ENCODE measurements around the gene HDAC11. TPM values are rescaled to one million over a fixed set of nuclear protein-coding genes. Genes with fewer than 3 reads are reported as not detected.

Gene HDAC11
- total and polyA plus RNA-seq, 10 of the 15 experiments (the other 5 are each of a cell fraction or from before 2014, with no cell fraction given), result 0.04 to 0.76 (median 0.22) TPM; not detected in 1

- intact Hi-C loops (cut with micrococcal nuclease; ENCODE audit: unreplicated experiment), result loop anchor here (5.0 to 10.0 kb wide), 3 partner anchors 144 to 436 kb away; no protein-coding TSS in a partner anchor
- DNase-seq (ENCODE audit: low read depth, low spot score), result no peak
Observed at GRCh38 chr3:13451301-13451673, 28.8 kb upstream of the HDAC11 start.

More at GRCh38 chr3:13451301-13451673, 28.8 kb upstream of the HDAC11 start:
- no peaks in the 10 kb centered on the region for H3K9me3 ChIP-seq (replicated peaks; ENCODE audit: control insufficient read depth, insufficient read depth, low read length)
- RAD21 ChIA-PET (ENCODE audit: unreplicated experiment), result interaction anchor here (0.6 to 4.1 kb wide), 38 partner anchors 10 to 439 kb away, joined by 3 to 86 read pairs (median 6); partner anchors contain the start of genes HDAC11 and NUP210
- no peaks in the 10 kb centered on the region for H4K20me1 ChIP-seq (ENCODE audit: control insufficient read depth, insufficient read depth)
- H3K36me3 ChIP-seq (ENCODE audit: control insufficient read depth in 2 of 2, insufficient read depth in 2 of 2, low read length in 1 of 2), result no peaks in the 10 kb centered on the region
- H3K4me2 ChIP-seq (ENCODE audit: control insufficient read depth, insufficient read depth), result peak overlapping the region; percentile 98
- SMC1A ChIA-PET (ENCODE audit: uncharacterized antibody, unreplicated experiment), result interaction anchor here (0.6 to 6.3 kb wide), 37 partner anchors 11 to 610 kb away, joined by 3 to 86 read pairs (median 5); partner anchors contain the start of genes HDAC11, NUP210 and RPL32
- BruUV-seq (replicated peaks), result TSS peak; percentile 78
- TF ChIP-seq EZH2 (IDR thresholded peaks at IDR 0.05; ENCODE audit: borderline replicate concordance, control insufficient read depth, low read depth, low read length), result no peak
- TF ChIP-seq BCL11A (IDR thresholded peaks at IDR 0.05; ENCODE audit: low read depth, low read length), result no peak
- no peak for TF ChIP-seq USF2 (IDR thresholded peaks at IDR 0.05; ENCODE audit: borderline replicate concordance, low read depth, low read length)
- TF ChIP-seq SREBF1 (IDR thresholded peaks at IDR 0.05; ENCODE audit: low read length), result no peak
- no peak for TF ChIP-seq JUND (IDR thresholded peaks at IDR 0.05; ENCODE audit: low read depth, low read length)
- TF ChIP-seq ETV6 (conservative IDR thresholded peaks at IDR 0.05 in 1 of 2, IDR thresholded peaks at IDR 0.05 in 1 of 2; ENCODE audit: borderline replicate concordance in 1 of 2, low read depth in 1 of 2), result no peak
- no peak for TF ChIP-seq MLLT1 (IDR thresholded peaks at IDR 0.05)
- TF ChIP-seq NR2F1 (conservative IDR thresholded peaks at IDR 0.05), result no peak
- TF ChIP-seq BRCA1 (IDR thresholded peaks at IDR 0.05; ENCODE audit: low read depth, low read length), result no peak
- no peaks in the 10 kb centered on the region for H3K79me2 ChIP-seq (ENCODE audit: control insufficient read depth, insufficient read depth, low read length)
- peaks cover 4% of the 10 kb centered on the region for H3K4me1 ChIP-seq (ENCODE audit: control insufficient read depth, insufficient read depth, low read length)
- in situ Hi-C loops (cut with MboI), result loop anchor here (5.0 kb wide), 1 partner anchor 364 kb away; no protein-coding TSS in a partner anchor
- H2AFZ ChIP-seq (ENCODE audit: control insufficient read depth, low read depth, low read length), result peak overlapping the region; percentile 82
- CTCF ChIA-PET, result interaction anchor here (0.6 to 5.1 kb wide), 33 partner anchors 11 to 641 kb away, joined by 3 to 146 read pairs (median 8); partner anchors contain the start of genes HDAC11 and NUP210
- H3K9ac ChIP-seq (ENCODE audit: control insufficient read depth, insufficient read depth, low read length), result peak overlapping the region; percentile 19; the same call in 1 of the 2 replicates
- POLR2A ChIA-PET, result interaction anchor here (0.6 to 3.5 kb wide), 3 partner anchors 32 to 39 kb away, joined by 3 to 33 read pairs (median 12); partner anchors contain the start of gene NUP210
- 2% methylated on average over 7 of the region's 7 CpGs for WGBS (ENCODE audit: insufficient coverage, insufficient replicate concordance, low lambda C conversion rate, missing lambda C conversion rate)
- peak overlapping the region; percentile 64; the same call in 1 of the 2 replicates for H3K4me3 ChIP-seq
- peak; percentile 4 for ATAC-seq
- peak overlapping the region; percentile 33; the same call in 1 of the 2 replicates for H3K27ac ChIP-seq (ENCODE audit: control insufficient read depth, insufficient read depth)
- no peak for FAIRE-seq
- H3K27me3 ChIP-seq (replicated peaks in 1 of 2; ENCODE audit: control insufficient read depth in 2 of 2, insufficient read depth in 2 of 2, low read length in 1 of 2), result no peaks in the 10 kb centered on the region
